GM11168 (cell line): ENCODE data around the gene ISM1.

ENCODE experiments used
- in situ Hi-C: fragments of 300-500 bp; cut with MboI; formaldehyde crosslinking; loops from one replicate; pipeline ENCODE4 v1.12.0; 2022; ENCODE audit warnings: low sequenced_read_pairs; ENCODE audit not compliant: unreplicated experiment

ISM1 gene

DNA sequence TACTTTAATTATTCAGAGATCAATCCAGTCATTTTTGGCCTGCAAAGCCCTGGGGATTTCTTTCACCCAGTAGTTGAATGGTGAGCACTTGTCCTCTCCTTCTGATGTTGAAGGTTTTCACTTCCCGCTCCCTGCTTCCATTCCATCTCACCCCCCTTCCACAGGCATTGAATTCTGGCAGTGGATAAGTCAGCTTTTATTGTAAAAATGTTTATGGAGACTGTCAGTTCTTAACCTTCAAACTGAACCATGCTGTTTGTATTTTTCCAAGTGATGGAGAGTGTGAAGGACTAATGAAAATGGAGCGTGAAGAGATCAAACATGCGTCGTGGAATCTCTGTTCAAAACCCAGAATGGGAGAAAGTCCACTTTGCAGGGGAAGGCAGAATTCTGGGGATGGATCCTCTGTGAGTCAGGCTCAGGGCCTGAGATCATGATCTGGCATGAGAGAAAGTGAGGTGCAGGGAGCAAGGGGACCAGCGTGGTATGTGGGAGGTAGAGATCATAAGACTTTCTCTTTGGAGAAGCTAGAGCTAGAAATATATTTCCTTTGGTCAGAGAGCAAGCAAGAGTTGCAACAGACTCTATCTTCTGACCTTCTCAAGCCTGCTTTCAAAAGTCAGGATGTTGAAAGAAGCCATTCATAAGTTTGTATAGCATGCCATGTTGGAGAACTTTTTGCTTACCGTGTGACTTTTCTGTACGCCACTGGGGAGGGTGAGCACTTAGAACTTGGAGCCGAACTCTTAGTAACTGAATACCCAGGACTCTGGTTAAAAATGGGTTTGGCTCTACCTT, 30.2 kb downstream of the ISM1 start:
- in situ Hi-C loops: loop anchor here (25.0 kb wide), 1 partner anchor 139 kb away; no protein-coding TSS in a partner anchor

DNA sequence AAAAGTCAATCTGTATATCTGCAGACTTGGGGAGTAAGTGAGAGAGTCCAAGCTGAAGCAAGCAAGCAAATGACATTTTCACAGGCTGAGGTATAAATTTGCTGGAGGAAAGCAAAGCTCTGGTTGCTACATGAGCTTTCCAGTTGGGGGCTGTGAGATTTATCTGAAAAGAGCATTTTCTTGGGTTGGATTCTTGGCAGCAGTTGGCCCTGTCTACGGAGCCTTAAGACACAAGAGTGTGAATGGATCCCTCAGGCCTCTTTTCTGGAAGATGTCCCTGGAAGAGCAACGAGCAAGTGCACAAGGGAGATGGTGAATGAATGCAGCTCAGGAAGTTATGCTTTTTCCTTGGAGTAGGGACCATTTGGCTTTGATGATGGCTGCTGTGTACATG, 30.8 kb downstream of the ISM1 start:
- in situ Hi-C loops: loop anchor here (25.0 kb wide), 1 partner anchor 140 kb away; no protein-coding TSS in a partner anchor

DNA sequence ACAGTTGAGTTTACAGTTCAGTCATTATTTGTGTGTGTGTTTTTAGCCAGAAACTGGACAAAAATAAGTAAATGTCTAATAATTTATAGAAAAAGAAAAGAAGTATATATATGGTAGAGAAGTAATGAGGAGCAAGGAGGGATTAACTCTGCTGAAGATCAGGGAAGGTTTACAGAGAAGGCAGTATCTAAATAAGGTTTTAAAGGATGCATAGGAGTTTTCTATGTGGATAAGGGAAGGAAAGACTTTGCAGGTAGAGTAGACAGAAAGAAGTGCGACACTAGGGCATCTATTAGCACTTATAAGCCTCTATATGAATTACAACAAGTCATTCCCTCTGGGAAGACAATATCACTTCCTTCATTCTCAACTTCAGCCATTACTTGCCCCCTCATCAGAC, 34.3 kb downstream of the ISM1 start:
- in situ Hi-C loops: loop anchor here (25.0 kb wide), 1 partner anchor 143 kb away; no protein-coding TSS in a partner anchor

DNA sequence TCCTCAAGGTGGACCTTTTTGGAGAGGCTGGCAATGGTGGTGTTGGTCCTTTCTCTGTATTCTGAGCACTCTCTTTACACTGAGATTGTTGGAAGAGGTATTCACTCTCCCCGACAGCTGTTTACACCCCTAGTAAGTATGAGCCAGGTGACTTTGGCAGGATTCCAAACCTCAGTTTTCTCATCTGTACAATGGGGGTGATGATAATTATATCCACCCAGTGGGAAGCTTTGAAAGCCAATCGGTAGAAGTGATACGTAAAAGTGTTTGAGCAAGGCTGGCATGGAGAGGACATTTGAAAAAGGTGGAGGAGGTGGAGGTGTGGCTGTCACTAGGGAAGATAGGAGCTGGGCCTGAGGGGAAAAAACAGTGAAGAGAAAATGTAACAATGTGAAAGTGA, 35.5 kb downstream of the ISM1 start:
- in situ Hi-C loops: loop anchor here (25.0 kb wide), 1 partner anchor 144 kb away; no protein-coding TSS in a partner anchor

DNA sequence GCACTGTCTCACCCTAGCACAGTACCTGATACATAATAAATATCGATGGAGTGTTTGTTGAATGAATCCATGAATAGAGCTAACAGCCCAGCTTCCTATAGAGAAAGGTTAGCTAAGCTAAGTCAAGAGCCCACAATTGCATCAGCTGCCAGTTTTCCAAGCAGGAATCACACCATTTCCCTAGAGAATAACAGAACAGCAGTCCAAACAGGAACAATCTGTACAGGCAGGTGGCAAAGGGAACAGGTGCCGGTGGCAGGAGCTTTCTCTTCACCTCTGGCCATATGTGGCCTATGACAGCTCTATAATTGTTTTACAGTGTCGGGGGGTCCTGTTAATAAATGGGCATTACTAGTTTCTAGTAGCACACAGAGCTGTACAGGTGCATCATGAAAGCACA, 38.8 kb downstream of the ISM1 start:
- in situ Hi-C loops: loop anchor here (25.0 kb wide), 1 partner anchor 148 kb away; no protein-coding TSS in a partner anchor

DNA sequence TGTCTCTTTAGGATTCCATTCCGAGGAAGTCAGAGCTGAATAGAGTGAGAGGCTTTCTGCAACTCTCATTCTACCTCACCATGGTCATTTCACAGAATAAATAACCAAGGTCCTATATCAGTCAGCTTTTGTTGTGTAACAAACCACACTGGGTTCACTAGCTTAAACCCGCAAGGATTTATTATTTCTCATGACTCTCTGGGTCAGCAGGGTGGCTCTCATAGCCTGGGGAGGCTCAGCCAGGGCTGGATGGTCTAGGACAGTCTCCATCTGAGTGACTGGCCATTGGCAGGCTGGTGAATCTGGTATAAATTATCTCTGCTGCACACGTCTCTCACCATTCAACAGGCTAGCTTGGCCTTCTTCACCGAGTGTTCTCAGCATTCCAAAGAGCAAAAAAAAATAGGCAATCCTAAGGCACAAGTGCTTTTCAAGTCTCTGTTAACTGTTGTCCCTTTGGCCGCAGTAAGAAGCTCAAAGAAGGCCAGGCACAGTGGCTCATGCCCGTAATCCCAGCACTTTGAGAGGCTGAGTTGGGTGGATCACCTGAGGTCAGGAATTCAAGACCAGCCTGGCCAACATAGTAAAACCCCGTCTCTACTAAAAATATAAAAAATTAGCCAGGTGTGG, 39.7 kb downstream of the ISM1 start:
- in situ Hi-C loops: loop anchor here (25.0 kb wide), 1 partner anchor 148 kb away; no protein-coding TSS in a partner anchor

DNA sequence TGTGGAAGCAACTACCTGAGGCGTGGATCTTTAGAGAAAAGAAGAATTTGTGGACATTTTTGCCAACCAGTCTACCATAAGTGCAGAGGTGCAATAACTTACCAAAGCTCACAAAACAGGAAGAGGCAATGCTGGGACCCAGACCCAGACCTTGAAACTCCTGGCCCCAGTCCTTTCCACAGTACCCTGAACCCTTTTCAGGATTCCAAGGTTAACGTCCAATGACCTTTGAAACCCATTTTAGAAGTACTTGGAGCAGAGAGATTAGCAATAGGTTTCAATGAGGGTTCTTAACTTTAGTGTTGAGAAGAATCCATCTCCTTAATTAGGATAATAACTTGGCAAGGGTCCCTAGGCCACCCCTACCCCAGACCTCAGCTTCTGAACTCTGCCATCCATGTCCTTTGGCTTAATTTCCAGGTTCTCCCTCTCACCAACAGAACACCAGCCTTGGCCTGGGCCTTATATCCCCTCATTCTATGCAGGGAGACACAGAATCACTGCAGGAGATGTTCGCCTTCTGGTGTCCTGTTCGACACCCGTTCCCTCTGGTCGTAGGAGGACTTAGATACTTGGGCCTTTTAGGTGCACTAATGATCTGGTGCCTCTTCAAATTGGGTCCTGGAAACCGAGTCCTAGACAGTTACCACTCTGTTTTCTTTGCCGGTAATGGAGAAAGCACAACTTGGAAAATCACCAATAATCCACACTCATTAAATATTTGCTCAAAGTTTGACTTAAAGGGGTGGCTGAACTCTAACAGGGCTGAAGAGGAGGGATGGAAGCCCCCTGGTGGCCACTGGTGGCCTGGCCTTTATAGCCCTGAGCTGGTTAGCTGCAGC, 40.6 kb downstream of the ISM1 start:
- in situ Hi-C loops: loop anchor here (25.0 kb wide), 1 partner anchor 149 kb away; no protein-coding TSS in a partner anchor

DNA sequence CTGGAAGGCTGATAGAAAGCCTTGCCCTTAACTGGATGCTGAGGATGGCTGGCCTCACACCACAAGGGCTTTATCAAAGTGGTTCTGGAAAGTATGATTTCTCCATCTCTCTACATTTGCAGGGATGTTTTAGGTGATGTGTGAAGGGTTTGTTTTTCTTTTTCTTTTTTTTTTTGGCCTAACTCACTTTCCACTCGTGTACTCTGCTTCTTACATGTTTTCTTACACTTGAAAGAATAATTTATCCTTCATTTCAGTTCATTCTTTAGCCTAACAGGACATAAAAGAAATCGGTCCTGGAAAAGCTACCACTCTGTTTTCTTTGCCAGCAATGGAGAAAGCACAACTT, 41.2 kb downstream of the ISM1 start:
- in situ Hi-C loops: loop anchor here (25.0 kb wide), 1 partner anchor 150 kb away; no protein-coding TSS in a partner anchor

DNA sequence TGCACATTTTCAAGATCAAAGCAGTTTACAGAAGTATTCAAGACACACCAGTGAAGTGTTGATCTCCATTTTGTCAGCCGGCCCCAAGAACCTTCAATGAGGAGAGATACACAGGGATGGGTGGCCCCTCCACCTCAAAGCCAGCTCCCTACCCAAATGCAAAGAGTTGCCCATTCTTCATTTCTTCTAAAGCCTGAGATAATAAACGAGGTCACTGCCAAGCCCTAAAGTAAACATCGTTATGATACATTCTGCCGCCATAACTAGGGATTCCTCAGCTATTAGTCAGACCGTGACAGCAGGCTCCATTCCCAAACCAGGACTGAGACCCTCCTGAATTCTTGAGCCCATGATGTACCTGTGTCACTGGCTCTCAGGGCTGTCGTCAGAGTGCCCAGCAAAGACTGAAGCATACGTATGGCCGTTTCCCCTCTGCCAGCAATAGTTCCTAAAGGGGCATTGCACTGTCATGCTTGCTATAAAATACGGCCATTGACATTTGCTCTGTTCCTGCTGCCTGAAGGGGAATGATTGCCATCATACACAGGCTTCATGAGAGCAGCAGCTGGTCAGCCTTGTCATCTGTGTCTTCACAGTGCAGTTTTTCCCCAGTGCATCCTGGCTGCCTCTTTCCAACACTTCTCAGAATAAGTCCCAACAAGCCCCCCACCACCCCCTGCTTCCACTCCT, 41.7 kb downstream of the ISM1 start:
- in situ Hi-C loops: loop anchor here (25.0 kb wide), 1 partner anchor 151 kb away; no protein-coding TSS in a partner anchor

DNA sequence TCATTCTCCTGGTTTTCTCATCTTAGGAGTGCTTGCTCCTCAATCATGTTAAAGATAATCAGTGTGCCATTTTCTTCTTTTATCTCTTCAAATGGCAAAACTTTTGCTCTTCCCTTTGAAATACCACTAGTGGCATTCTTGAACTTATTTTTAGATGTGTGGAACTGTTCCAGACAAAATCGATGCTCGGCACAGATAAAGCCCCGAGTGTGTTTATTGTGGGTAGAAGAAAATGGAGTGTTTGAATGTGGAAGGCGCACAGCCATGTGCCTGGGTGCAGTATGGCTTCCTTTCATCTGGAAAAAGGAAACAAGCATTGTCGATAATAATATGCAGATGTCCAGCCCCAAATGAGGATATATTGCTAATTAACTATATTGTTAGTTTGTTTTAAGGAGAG, 42.4 kb downstream of the ISM1 start:
- in situ Hi-C loops: loop anchor here (25.0 kb wide), 1 partner anchor 151 kb away; no protein-coding TSS in a partner anchor

DNA sequence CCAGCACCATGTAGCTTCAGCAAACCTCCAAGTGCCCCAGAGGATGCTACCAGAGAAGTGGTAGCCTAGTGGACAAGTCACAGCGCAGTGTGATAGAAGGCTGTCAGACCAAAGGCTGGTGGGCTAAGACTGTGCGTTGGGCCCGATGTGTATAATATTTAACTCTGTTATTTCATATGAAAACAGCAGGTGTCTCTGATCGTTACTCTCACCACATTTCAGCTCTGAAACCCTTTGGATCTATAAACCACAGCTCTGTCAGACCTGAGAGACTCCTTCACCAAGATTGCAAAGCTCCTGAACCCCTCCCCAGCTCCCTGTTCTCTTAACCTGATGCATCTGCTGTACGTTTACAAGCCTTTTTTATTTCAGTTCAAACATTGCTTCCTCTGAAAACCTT, 43.8 kb downstream of the ISM1 start:
- in situ Hi-C loops: loop anchor here (25.0 kb wide), 1 partner anchor 153 kb away; no protein-coding TSS in a partner anchor

DNA sequence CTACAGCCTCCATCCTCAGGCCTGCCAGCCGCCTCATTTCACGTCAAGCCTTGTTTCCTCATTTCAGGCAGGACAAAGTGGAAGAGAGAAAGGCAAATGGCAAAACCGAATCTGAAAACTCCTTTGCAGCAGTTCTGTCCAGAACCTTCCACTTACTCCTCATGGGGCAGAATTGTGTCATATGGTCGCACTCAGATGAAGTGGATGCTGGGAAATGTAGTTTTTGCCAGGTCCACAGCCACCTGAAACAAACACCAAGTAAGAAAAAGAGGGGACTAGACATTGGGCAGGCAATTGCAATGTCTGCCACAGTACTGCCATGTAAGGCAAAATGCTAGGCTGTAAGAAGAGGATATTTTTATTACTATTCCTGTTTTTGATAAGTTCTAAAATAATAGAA, 44.9 kb downstream of the ISM1 start:
- in situ Hi-C loops: loop anchor here (25.0 kb wide), 1 partner anchor 154 kb away; no protein-coding TSS in a partner anchor

DNA sequence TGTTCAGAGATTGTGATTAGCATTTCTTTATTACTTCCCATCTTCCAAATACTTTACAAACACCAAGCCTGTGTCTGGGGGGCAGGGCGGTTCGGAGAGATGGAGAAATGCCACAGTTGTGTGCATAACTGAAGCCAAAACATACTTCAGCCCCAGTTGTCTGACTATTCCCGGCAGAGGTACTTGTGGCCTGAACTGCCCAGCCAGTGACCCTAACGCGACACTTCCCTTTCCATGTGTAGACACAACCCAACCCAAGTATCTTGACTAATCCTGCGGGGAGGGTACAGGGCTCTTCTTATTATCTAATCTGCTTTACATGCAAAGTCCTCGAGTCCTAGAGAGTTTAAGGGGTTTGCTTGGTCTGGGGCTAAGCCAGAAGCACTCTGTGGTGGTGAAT, 46.2 kb downstream of the ISM1 start:
- in situ Hi-C loops: loop anchor here (25.0 kb wide), 1 partner anchor 155 kb away; no protein-coding TSS in a partner anchor

DNA sequence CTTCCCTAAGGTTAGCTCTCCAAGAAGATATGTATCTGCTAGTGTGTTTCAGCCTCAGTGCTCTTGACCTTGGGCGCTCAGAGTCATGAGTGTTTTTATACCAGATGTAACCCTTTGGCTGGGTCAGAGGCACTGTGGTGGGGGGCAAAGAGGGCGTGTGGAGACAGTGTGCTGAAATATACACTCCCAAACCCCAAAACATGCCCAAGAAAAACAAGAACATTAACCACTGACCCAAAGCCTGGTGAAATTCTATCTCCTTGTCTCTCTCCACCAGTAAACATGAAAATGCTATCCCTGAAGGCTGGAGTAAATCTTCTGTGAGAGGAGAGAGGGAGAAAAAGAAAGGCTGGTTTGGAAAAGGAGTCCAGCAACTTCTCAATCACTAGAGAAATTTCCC, 47.9 kb downstream of the ISM1 start:
- in situ Hi-C loops: loop anchor here (25.0 kb wide), 1 partner anchor 157 kb away; no protein-coding TSS in a partner anchor

DNA sequence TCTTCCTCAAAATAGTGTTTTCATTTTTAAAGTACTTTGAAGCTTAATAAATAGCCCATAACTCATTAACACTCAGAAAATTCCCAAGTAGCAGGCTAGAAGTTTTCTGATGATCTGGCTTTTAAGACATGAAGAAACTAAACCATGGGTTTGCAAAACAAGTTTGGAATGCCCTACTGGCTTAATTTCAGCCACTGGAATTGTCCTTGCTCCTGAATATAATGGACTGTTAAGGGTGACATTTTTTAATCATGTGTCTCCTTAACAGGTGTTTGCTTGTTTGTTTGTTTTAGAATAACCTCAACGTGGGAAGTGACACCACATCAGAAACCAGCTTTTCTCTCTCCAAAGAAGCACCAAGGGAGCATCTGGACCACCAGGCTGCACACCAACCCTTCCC, 49.1 kb downstream of the ISM1 start:
- in situ Hi-C loops: loop anchor here (25.0 kb wide), 1 partner anchor 158 kb away; no protein-coding TSS in a partner anchor

DNA sequence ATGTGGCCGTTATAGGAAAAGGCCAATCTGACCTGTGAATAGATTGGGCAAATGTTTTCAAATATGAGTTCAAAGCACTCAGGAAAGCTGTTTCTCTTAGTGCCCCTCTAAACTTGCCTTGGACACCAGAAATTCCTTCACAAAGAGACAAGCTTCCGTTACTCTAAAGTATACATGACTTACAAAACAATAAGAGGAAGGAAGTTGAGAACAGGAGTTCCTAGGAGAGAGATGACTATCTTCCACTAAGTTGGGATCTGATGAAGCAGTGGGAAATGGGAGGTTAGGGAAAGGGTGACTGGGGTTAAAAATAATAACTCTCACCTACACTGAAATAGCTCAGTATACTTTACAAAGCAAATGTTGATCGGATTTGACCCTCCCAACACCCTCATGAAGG, 50.0 kb downstream of the ISM1 start:
- in situ Hi-C loops: loop anchor here (25.0 kb wide), 1 partner anchor 159 kb away; no protein-coding TSS in a partner anchor

DNA sequence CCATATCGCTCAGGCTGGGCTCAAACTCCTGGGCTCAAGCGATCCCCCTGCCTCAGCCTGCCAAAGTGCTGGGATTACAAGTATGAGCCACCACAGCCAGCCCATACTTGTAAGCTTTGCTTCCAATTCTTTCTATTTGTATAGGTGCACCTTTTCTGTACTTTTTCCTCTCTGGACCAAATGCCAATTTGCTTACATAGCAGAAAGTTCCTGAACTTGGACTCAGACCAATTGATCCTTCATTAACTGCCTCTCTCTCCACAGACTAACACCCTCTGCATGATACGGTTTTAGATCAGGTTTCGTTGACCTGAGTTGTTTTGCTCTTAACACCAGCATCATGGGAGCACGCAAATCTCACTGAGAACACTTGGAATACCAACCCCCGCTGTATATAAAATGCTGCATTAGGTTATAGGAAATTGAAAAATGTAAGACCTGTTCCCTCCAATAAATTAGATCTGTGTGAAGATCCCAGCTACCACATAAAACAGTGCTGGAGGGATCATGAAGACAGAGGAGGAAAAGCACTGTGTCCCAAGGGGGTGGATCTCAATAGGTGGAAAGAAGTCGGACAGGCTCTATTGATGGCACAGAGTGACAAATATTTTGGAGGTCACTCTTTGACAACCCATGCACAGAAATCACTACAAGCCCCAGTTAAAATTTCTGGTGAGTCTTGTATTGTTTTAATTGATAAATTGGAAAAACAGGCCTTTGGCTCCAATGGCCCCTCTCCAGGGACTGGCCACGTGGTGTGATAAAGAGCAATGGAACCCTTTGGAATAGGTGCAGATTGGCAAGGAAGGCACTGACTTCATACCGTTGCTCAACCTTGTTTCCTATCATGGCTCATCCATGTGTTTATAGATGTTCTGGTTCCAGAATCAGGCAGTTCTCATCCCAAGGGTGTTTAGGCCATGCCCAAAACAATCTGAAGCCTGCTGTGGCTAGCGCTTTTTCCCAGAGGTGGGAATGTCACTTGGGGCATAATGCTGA, 51.2 kb downstream of the ISM1 start:
- in situ Hi-C loops: loop anchor here (25.0 kb wide), 1 partner anchor 160 kb away; no protein-coding TSS in a partner anchor

DNA sequence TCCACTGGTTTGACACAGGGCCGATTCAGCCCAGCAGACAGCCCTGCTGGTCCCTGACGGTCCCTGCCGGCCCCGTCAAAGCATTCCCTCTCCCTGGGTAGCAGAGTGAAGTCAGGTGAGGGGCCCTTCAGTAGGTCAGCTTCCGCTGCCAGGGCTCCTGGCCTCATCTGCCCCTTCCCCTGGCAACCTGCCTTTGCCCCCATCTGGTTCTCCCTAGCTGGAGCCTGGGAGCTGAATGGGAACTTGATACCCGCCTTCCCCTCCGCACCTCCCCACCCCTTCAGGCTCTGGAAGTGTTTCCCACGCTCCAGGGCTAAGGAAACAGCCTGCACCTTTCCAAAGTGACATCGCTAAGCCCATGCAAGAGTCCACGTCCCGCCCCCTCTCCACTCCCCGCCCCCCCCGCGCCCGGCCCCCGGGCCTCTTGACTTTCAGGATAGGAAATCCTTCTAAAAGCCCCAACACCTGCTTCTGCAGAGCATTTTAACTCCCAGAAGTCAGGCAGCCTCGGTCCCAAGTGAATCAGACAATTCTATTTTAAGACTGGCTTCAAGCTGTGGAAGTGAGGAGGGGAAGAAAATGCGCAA, 53.3 kb downstream of the ISM1 start:
- in situ Hi-C loops: loop anchor here (25.0 kb wide), 1 partner anchor 162 kb away; no protein-coding TSS in a partner anchor
